Mesothelial cell of epicardium (in vitro differentiated cells): ENCODE results near the gene STOM. TPM values are rescaled to one million over a fixed set of nuclear protein-coding genes. Genes with fewer than 3 reads are reported as not detected.

Source experiments
- DNase-seq, 2 experiments: peaks; one replicate each; pipeline ENCODE4 v3.0.0; 2021; ENCODE audit warnings: low spot score in 2 of 2; ENCODE audit not compliant: unreplicated experiment in 2 of 2
- H3K27ac Mint-ChIP-seq: 2 replicates; pipeline ENCODE4 v1.8.0; 2021; ENCODE audit warnings: mixed read lengths
- H3K27me3 Mint-ChIP-seq: 2 replicates; pipeline ENCODE4 v1.8.0; 2021; ENCODE audit warnings: low read depth, mixed read lengths
- H3K36me3 Mint-ChIP-seq: 2 replicates; pipeline ENCODE4 v1.8.0; 2021; ENCODE audit warnings: mixed read lengths
- H3K4me1 Mint-ChIP-seq: 2 replicates; pipeline ENCODE4 v1.8.0; 2021; ENCODE audit warnings: mixed read lengths
- H3K4me3 Mint-ChIP-seq: 2 replicates; pipeline ENCODE4 v1.8.0; 2021; ENCODE audit warnings: mild to moderate bottlenecking, moderate library complexity, mixed read lengths
- H3K9me3 Mint-ChIP-seq: 2 replicates; pipeline ENCODE4 v1.8.0; 2021; ENCODE audit warnings: mixed read lengths
- CTCF ChIP-seq: fragments of 200-600 bp; sonication (generic); IDR thresholded peaks from one replicate; pipeline ENCODE4 v1.5.0; 2021; ENCODE audit warnings: antibody characterized with exemption; ENCODE audit not compliant: unreplicated experiment
- total RNA-seq: library from RNA; stranded (reverse); gene quantifications from 3 replicates; pipeline ENCODE4 v1.2.1, GENCODE V29; 2021

The STOM gene
- total RNA-seq, 1 donor from 2014 or later: 53.2 TPM

- DNase-seq: no peak
- Mint-ChIP-seq H3K27ac (no peak overlapping the region), H3K4me1 (peaks cover 14% of the 10 kb centered on the region), H3K4me3 (no peak overlapping the region), H3K27me3 (no peaks in the 10 kb centered on the region), H3K36me3 (peaks cover 12% of the 10 kb centered on the region), H3K9me3 (no peaks in the 10 kb centered on the region)
- no peak for TF ChIP-seq CTCF
These were observed 25.0 kb downstream of the STOM start for GRCh38 chr9:121345070-121345469.

- TF ChIP-seq CTCF: no peak
- Mint-ChIP-seq H3K27ac (no peak overlapping the region), H3K4me3 (no peak overlapping the region)
These were observed 25.9 kb downstream of the STOM start for GRCh38 chr9:121344184-121344583.

GRCh38 chr9:121340676-121341392 lies 29.2 kb downstream of the STOM start:
- no peaks in the 10 kb centered on the region for H3K4me1 Mint-ChIP-seq
- no peak for TF ChIP-seq CTCF
- H3K4me3 Mint-ChIP-seq: no peak overlapping the region
- peaks cover 7% of the 10 kb centered on the region for H3K36me3 Mint-ChIP-seq
- H3K27me3 Mint-ChIP-seq: no peaks in the 10 kb centered on the region
- DNase-seq: no peak
- no peaks in the 10 kb centered on the region for H3K9me3 Mint-ChIP-seq
- H3K27ac Mint-ChIP-seq: no peak overlapping the region

More at GRCh38 chr9:121344184-121344583, 25.9 kb downstream of the STOM start:
- Mint-ChIP-seq H3K9me3 (no peaks in the 10 kb centered on the region), H3K4me1 (peaks cover 10% of the 10 kb centered on the region), H3K27me3 (no peaks in the 10 kb centered on the region), H3K36me3 (peaks cover 12% of the 10 kb centered on the region)
- no peak for DNase-seq

GRCh38 chr9:121339437-121339836 lies 30.6 kb downstream of the STOM start:
- H3K9me3 Mint-ChIP-seq: no peaks in the 10 kb centered on the region
- peaks cover 7% of the 10 kb centered on the region for H3K36me3 Mint-ChIP-seq
- peaks cover 8% of the 10 kb centered on the region for H3K4me1 Mint-ChIP-seq
- no peak for DNase-seq
- H3K4me3 Mint-ChIP-seq: no peak overlapping the region
- TF ChIP-seq CTCF: no peak
- H3K27ac Mint-ChIP-seq: no peak overlapping the region
- H3K27me3 Mint-ChIP-seq: no peaks in the 10 kb centered on the region

- DNase-seq: no peak
- Mint-ChIP-seq H3K4me1 (peaks cover 11% of the 10 kb centered on the region), H3K27me3 (no peaks in the 10 kb centered on the region), H3K27ac (no peak overlapping the region), H3K9me3 (no peaks in the 10 kb centered on the region), H3K36me3 (peaks cover 24% of the 10 kb centered on the region), H3K4me3 (no peak overlapping the region)
- TF ChIP-seq CTCF: no peak
These were observed 33.4 kb downstream of the STOM start for GRCh38 chr9:121336665-121337064.
